Esophagus muscularis mucosa (tissue), 4 donors: Measurements from ENCODE around the gene TNFSF4. TPM values are rescaled to one million over a fixed set of nuclear protein-coding genes. Genes with fewer than 3 reads are reported as not detected.

ENCODE experiments used
- DNase-seq: peaks from one replicate; pipeline ENCODE4 v3.0.0-alpha.2; 2017; ENCODE audit errors: extremely low spot score
- H3K27ac ChIP-seq, 4 donors: fragments of 200-600 bp; sonication (generic); replicated peaks in 1 of 4; 1 replicate in 3 of 4; 2 replicates in 1 of 4; pipeline ENCODE4 v1.5.1; 2016 to 2019; ENCODE audit warnings: mild to moderate bottlenecking in 1 of 4
- H3K27me3 ChIP-seq, 4 donors: fragments of 200-600 bp; sonication (generic); one replicate each; pipeline versions ENCODE4 v1.5.1 to v1.6.0; 2016 to 2019
- H3K36me3 ChIP-seq, 4 donors: fragments of 200-600 bp; sonication (generic); one replicate each; pipeline ENCODE4 v1.5.1; 2016 to 2019
- H3K4me1 ChIP-seq, 4 donors: fragments of 200-600 bp; sonication (generic); one replicate each; pipeline ENCODE4 v1.5.1; 2016 to 2019
- H3K4me3 ChIP-seq, 4 donors: fragments of 200-600 bp; sonication (generic); 1 replicate in 2 of 4; 2 replicates in 2 of 4; pipeline ENCODE4 v1.5.1; 2016 to 2019; ENCODE audit warnings: mild to moderate bottlenecking in 4 of 4, moderate library complexity in 1 of 4
- H3K9me3 ChIP-seq, 4 donors: fragments of 200-600 bp; sonication (generic); 1 replicate in 3 of 4; 2 replicates in 1 of 4; pipeline ENCODE4 v1.5.1; 2016 to 2019
- CTCF ChIP-seq, 3 experiments: fragments of 200-600 bp in 2 of 3; fragments of 450-650 bp in 1 of 3; sonication (generic) in 2 of 3; IDR thresholded peaks; one replicate each; pipeline ENCODE4 v1.5.1; 2017 to 2019; ENCODE audit warnings: antibody characterized with exemption in 3 of 3, mild to moderate bottlenecking in 2 of 3, moderate library complexity in 1 of 3
- EP300 ChIP-seq: sonication (generic); formaldehyde crosslinking; IDR thresholded peaks from one replicate; pipeline ENCODE4 v1.6.1; 2017; ENCODE audit warnings: antibody characterized with exemption
- POLR2A ChIP-seq: fragments of 450-650 bp; IDR thresholded peaks from one replicate; pipeline ENCODE4 v1.6.1; 2017; ENCODE audit warnings: antibody characterized with exemption, moderate library complexity, mild to moderate bottlenecking, low read depth
- POLR2AphosphoS5 ChIP-seq, 2 donors: sonication (generic); formaldehyde crosslinking; IDR thresholded peaks; one replicate each; pipeline ENCODE4 v1.6.1; 2017; ENCODE audit warnings: antibody characterized with exemption in 2 of 2
- WGBS: methylation state at CpG from one replicate; pipeline ENCODE4 v1.1.5; 2018; 5-methylcytosine and 5-hydroxymethylcytosine counted together
- intact Hi-C: fragments of 100-400 bp; cut with DNase I; formaldehyde crosslinking; loops from one replicate; pipeline ENCODE4 v1.15.1; 2023
- total RNA-seq, 4 donors: library from RNA; depleted of rRNA; stranded (reverse); fragments of >200 nt; gene quantifications; one replicate each; pipeline versions ENCODE4 v1.1.0 to v1.2.1, GENCODE V29; 2016

The TNFSF4 gene
- total RNA-seq, 4 donors from 2014 or later: 2.3 to 3.8 (median 3.3) TPM

GRCh38 chr1:173134029-173134428 lies 73.1 kb downstream of the TNFSF4 start:
- H3K27ac ChIP-seq: no peak overlapping the region
- no peak overlapping the region for H3K4me3 ChIP-seq
- TF ChIP-seq POLR2AphosphoS5 (IDR thresholded peaks at IDR 0.05) (no peak), POLR2A (no peak), CTCF (IDR thresholded peaks at IDR 0.05) (no peak), EP300 (no peak)
- H3K9me3 ChIP-seq: no peaks in the 10 kb centered on the region
- no peaks in the 10 kb centered on the region for H3K4me1 ChIP-seq
- H3K36me3 ChIP-seq: no peaks in the 10 kb centered on the region
- WGBS: 77% methylated on average over 4 of the region's 4 CpGs
- no peak for DNase-seq
- no peaks in the 10 kb centered on the region for H3K27me3 ChIP-seq
- intact Hi-C loops: no loop called here

Other genes starting within 250 kb of the TNFSF4 start
- under 1 TPM in 2 of 4 donors, not detected in 2; 0.17 to 0.42 TPM for gene TNFSF18, start 156.4 kb downstream of the TNFSF4 start, total RNA-seq